SK-N-SH (cell line): Measurements from ENCODE around the gene BRICD5. TPM values are rescaled to one million over a fixed set of nuclear protein-coding genes. Genes with fewer than 3 reads are reported as not detected.

Experiments
- CTCF ChIA-PET: fragments of 300-600, 350-600 bp; formaldehyde crosslinking; extraction: SDS; loops from one replicate; lab custom pipeline; 2021; lab: Yijun Ruan, JAX
- POLR2A ChIA-PET: fragments of 350-600 bp; sonication (Branson Sonifier 250); formaldehyde crosslinking; extraction: SDS; loops from one replicate; lab custom pipeline; 2020; ENCODE audit warnings: antibody characterized with exemption, inconsistent platforms; lab: Yijun Ruan, JAX
- DNase-seq: peaks from one replicate; pipeline ENCODE4 v3.0.0; 2012
- H2AFZ ChIP-seq: fragments of 200-600 bp; sonication (generic); 2 replicates; pipeline ENCODE4 v1.8.1; 2016; ENCODE audit warnings: antibody characterized with exemption, mild to moderate bottlenecking, low read depth
- H3F3A ChIP-seq: fragments of 200-600 bp; sonication (generic); replicated peaks from 2 replicates; pipeline ENCODE3; 2016; ENCODE audit warnings: antibody characterized with exemption, mild to moderate bottlenecking; ENCODE audit not compliant: insufficient read depth
- H3K27ac ChIP-seq, 2 experiments: fragments of 200-500 bp in 1 of 2; fragments of 200-600 bp in 1 of 2; sonication (Bioruptor generic) in 1 of 2; sonication (generic), shearing (Covaris generic) in 1 of 2; 2 replicates each; pipeline versions ENCODE4 v1.5.1 to v1.6.1; 2014 to 2016; ENCODE audit warnings: low read depth in 2 of 2, inconsistent platforms in 1 of 2, low read length in 1 of 2, mild to moderate bottlenecking in 1 of 2, mixed read lengths in 1 of 2
- H3K27me3 ChIP-seq: fragments of 200-600 bp; sonication (generic), shearing (Covaris generic); 2 replicates; pipeline ENCODE4 v1.6.1; 2016; ENCODE audit warnings: mixed run types; ENCODE audit not compliant: insufficient read depth
- H3K36me3 ChIP-seq, 2 experiments: fragments of 200-500 bp in 1 of 2; fragments of 200-600 bp in 1 of 2; sonication (Bioruptor generic) in 1 of 2; sonication (generic) in 1 of 2; replicated peaks in 1 of 2; 2 replicates each; pipeline versions ENCODE3 to v1.5.1; 2014 to 2016; ENCODE audit warnings: low read length in 1 of 2, mild to moderate bottlenecking in 1 of 2; ENCODE audit not compliant: insufficient read depth in 2 of 2, control insufficient read depth in 1 of 2
- H3K4me1 ChIP-seq, 2 experiments: fragments of 200-500 bp in 1 of 2; fragments of 200-600 bp in 1 of 2; sonication (Bioruptor generic) in 1 of 2; sonication (generic), shearing (Covaris generic) in 1 of 2; 2 replicates each; pipeline versions ENCODE4 v1.5.1 to v1.6.1; 2014 to 2016; ENCODE audit warnings: low read depth in 1 of 2, low read length in 1 of 2, mixed run types in 1 of 2; ENCODE audit not compliant: insufficient read depth in 2 of 2, control insufficient read depth in 1 of 2
- H3K4me2 ChIP-seq: fragments of 200-600 bp; sonication (generic), shearing (Covaris generic); 2 replicates; pipeline ENCODE4 v1.6.1; 2017; ENCODE audit warnings: mixed run types
- H3K4me3 ChIP-seq, 2 experiments: fragments of 200-500 bp in 1 of 2; fragments of 200-600 bp in 1 of 2; sonication (Bioruptor generic) in 1 of 2; sonication (generic), shearing (Covaris generic) in 1 of 2; 2 replicates each; pipeline versions ENCODE4 v1.5.1 to v1.8.1; 2014 to 2016; ENCODE audit warnings: low read depth in 2 of 2, inconsistent platforms in 1 of 2, low read length in 1 of 2, mild to moderate bottlenecking in 1 of 2, mixed read lengths in 1 of 2, moderate library complexity in 1 of 2
- H3K79me2 ChIP-seq: fragments of 200-600 bp; sonication (generic); 2 replicates; pipeline ENCODE4 v1.8.1; 2017; ENCODE audit warnings: mild to moderate bottlenecking; ENCODE audit not compliant: insufficient read depth
- H3K9ac ChIP-seq: fragments of 200-600 bp; sonication (generic); 2 replicates; pipeline ENCODE4 v1.6.1; 2017; ENCODE audit warnings: mixed run types
- H3K9me2 ChIP-seq: fragments of 200-600 bp; sonication (generic); 2 replicates; pipeline ENCODE4 v1.6.1; 2017; ENCODE audit warnings: mixed run types
- H3K9me3 ChIP-seq: fragments of 200-600 bp; sonication (generic); 2 replicates; pipeline ENCODE4 v1.6.1; 2017; ENCODE audit warnings: mixed run types, mild to moderate bottlenecking, moderate library complexity
- H4K20me1 ChIP-seq: fragments of 200-600 bp; sonication (generic); 2 replicates; pipeline ENCODE4 v1.6.1; 2017; ENCODE audit warnings: mild to moderate bottlenecking, mixed run types; ENCODE audit not compliant: insufficient read depth
- CHD2 ChIP-seq: fragments of 150-350 bp; IDR thresholded peaks from 2 replicates; pipeline ENCODE4 v1.6.1; 2018; ENCODE audit warnings: low read length; ENCODE audit not compliant: partially characterized antibody
- EP300 ChIP-seq, 2 experiments: IDR thresholded peaks; 2 replicates each; pipeline versions ENCODE4 v1.4.0 to v1.6.1; 2012; ENCODE audit warnings: borderline replicate concordance in 1 of 2, low read depth in 1 of 2, low read length in 1 of 2
- FOSL2 ChIP-seq: IDR thresholded peaks from 2 replicates; pipeline ENCODE4 v1.4.0; 2012; ENCODE audit warnings: low read depth, mild to moderate bottlenecking, moderate library complexity, borderline replicate concordance
- FOXJ3 ChIP-seq: sonication (generic); formaldehyde crosslinking; IDR thresholded peaks from 2 replicates; pipeline ENCODE4 v1.5.1; 2020; ENCODE audit warnings: mild to moderate bottlenecking, missing genetic modification reagents
- FOXM1 ChIP-seq: IDR thresholded peaks from 2 replicates; pipeline ENCODE4 v1.4.0; 2012; ENCODE audit warnings: low read depth, mild to moderate bottlenecking
- GATA2 ChIP-seq: sonication (generic); formaldehyde crosslinking; IDR thresholded peaks from 2 replicates; pipeline ENCODE4 v1.5.0; 2020; ENCODE audit warnings: mild to moderate bottlenecking, missing genetic modification reagents
- JUND ChIP-seq: IDR thresholded peaks from 2 replicates; pipeline ENCODE4 v1.4.0; 2012
- MXI1 ChIP-seq: IDR thresholded peaks from 2 replicates; pipeline ENCODE4 v1.6.1; 2012; ENCODE audit warnings: mild to moderate bottlenecking, low read depth, low read length, improper control_type of control experiment
- NFIC ChIP-seq: IDR thresholded peaks from 2 replicates; pipeline ENCODE4 v1.4.0; 2012; ENCODE audit warnings: borderline replicate concordance
- NRF1 ChIP-seq: IDR thresholded peaks from 2 replicates; pipeline ENCODE4 v1.6.1; 2012; ENCODE audit warnings: low read depth, mild to moderate bottlenecking, low read length
- POLR2AphosphoS5 ChIP-seq: IDR thresholded peaks from 2 replicates; pipeline ENCODE4 v1.6.1; 2012; ENCODE audit warnings: low read depth, low read length
- RXRA ChIP-seq: IDR thresholded peaks from 2 replicates; pipeline ENCODE4 v1.4.0; 2012; ENCODE audit warnings: low read depth, mild to moderate bottlenecking, borderline replicate concordance
- SMC3 ChIP-seq: IDR thresholded peaks from 2 replicates; pipeline ENCODE4 v1.6.1; 2012; ENCODE audit warnings: low read depth, low read length, improper control_type of control experiment
- TAF1 ChIP-seq: IDR thresholded peaks from 2 replicates; pipeline ENCODE4 v1.6.1; 2012; ENCODE audit warnings: low read depth, mild to moderate bottlenecking, low read length, moderate library complexity, borderline replicate concordance
- TCF12 ChIP-seq: IDR thresholded peaks from 2 replicates; pipeline ENCODE4 v1.4.0; 2012
- YY1 ChIP-seq: IDR thresholded peaks from 2 replicates; pipeline ENCODE4 v1.4.0; 2012; ENCODE audit warnings: low read depth, mild to moderate bottlenecking
- WGBS: methylation state at CpG from one replicate; pipeline ENCODE4 v1.1.6; 2017; ENCODE audit warnings: low lambda C conversion rate; 5-methylcytosine and 5-hydroxymethylcytosine counted together
- polyA plus RNA-seq, 3 experiments: library from polyadenylated mRNA; depleted of rRNA; stranded (reverse); fragments of >200 nt; gene quantifications; 2 replicates each; pipeline ENCODE4 v1.2.3, GENCODE V29; 2012
- TF ChIP-seq, protein P1 (sequence below): IDR thresholded peaks from 2 replicates; pipeline ENCODE4; 2012
- TF ChIP-seq, protein P2 (sequence below): IDR thresholded peaks from 2 replicates; pipeline ENCODE4 v1.6.1; 2012; ENCODE audit warnings: mild to moderate bottlenecking, low read depth, low read length, moderate library complexity
- TF ChIP-seq, protein P3 (sequence below): fragments of 200-600 bp; sonication (generic); IDR thresholded peaks from 2 replicates; pipeline ENCODE4 v1.6.1; 2017; ENCODE audit warnings: antibody characterized with exemption, mild to moderate bottlenecking, moderate library complexity

BRICD5 gene
- polyA plus RNA-seq, 1 of the 3 experiments (the other 2 are of a cell fraction) = 2.3 TPM

DNA sequence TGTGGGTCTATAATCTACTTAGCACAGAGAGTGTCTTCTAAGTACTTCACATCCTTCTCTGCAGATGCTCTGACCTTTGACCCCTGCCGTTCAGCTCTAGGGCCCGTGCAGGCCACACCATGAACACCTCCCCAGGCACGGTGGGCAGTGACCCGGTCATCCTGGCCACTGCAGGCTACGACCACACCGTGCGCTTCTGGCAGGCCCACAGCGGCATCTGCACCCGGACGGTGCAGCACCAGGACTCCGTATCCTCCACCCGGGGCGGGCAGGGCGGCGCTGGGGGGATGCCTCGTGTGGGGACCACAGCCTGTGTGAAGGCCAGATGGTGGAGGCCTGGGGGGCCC lies 4.7 kb downstream of the BRICD5 start:
- ChIA-PET CTCF (interaction anchor here (0.9 to 4.9 kb wide), 4 partner anchors 11 to 1570 kb away, joined by 3 to 19 read pairs (median 4); partner anchors contain the start of genes ECI1 and METTL26), POLR2A (interaction anchor here (1.5 to 1.7 kb wide), 2 partner anchors 9 to 58 kb away, joined by 3 to 5 read pairs; partner anchors contain the start of gene RAB26)
- TF ChIP-seq EP300 (IDR thresholded peaks at IDR 0.05; ENCODE audit: borderline replicate concordance in 1 of 2, low read depth in 1 of 2, low read length in 1 of 2) (no peak), FOSL2 (no peak), JUND (no peak), FOXJ3 (CRISPR knock-in tag) (no peak), SMC3 (no peak), GATA2 (no peak), TCF12 (no peak), NFIC (no peak), FOXM1 (no peak)
- Histone ChIP-seq H3K4me1 (peaks cover 0 to 23% of the 10 kb centered on the region in 2 experiments; a peak in 2 of 4 replicates), H3K4me3 (peak overlapping the region; percentile 75 to 76), H3F3A (peaks cover 6% of the 10 kb centered on the region), H3K36me3 (peaks cover 0 to 28% of the 10 kb centered on the region in 2 experiments), H2AFZ (peak overlapping the region; percentile 98; the same call in 1 of the 2 replicates), H3K27ac (peak overlapping the region; percentile 84 to 97), H3K9me2 (no peaks in the 10 kb centered on the region), H3K79me2 (peaks cover 16% of the 10 kb centered on the region; the same call in 1 of the 2 replicates), H4K20me1 (no peaks in the 10 kb centered on the region), H3K9me3 (no peaks in the 10 kb centered on the region), H3K27me3 (no peaks in the 10 kb centered on the region), H3K4me2 (peak overlapping the region; percentile 85), H3K9ac (peak overlapping the region; percentile 94)
- DNase-seq = peak; percentile 75
- WGBS = 0% methylated on average over 7 of the region's 16 CpGs

DNA sequence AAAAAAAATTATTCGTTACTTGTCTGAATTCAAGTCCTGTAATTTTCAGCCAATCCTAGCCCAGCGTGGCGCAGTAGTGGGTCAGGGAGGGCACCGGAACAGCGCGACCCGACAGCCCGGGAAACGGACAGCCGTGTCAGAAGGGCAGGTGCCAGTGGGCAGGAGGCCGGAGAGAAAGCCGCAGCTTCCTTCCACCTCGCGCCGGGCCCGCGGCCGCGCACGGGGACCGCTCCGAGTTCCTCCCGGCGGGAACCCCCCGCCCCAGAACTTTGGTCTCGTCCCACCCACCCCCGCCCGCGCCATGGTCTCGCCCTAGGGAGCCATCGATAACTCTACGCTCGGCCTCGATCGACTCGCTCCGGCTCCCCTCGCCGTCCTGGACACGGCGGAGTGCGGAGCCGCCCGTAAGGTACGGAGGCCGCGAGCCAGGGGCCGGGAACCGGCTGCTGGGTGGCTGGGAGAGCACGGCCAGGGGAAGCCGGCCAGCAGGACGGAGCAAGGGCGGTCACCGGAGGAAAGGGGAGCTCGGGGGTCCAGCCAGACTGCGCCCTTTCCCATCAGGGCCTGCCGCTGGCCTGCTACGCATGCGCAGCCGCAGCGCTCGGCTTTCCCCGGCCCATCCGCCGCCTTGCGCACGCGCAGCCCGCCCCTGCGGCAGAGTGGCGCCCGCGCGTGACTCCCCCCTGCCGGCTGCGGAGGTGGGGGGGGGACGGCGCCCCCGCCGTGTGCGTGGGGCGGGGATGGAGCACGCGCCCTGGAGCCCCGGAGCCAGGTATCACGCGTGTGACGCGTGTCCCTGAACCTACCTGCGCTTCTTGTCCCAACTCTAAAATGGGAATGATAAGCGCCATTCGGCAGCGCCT lies 5.3 kb downstream of the BRICD5 start, which contains the start of gene MLST8:
MLST8 (plus strand) TSS at position 351 of the 863 bp plus-strand sequence. CDS start 632 bp downstream, outside the sequence.
- POLR2A ChIA-PET = interaction anchor here (1.1 to 1.7 kb wide), 3 partner anchors 9 to 57 kb away, joined by 3 to 8 read pairs (median 5); partner anchors contain the start of genes CASKIN1 and RAB26
- H3K27me3 ChIP-seq = no peaks in the 10 kb centered on the region
- H3K4me2 ChIP-seq = peak within 1 kb of the TSS; percentile 85
- peak within 1 kb of the TSS; percentile 94 for H3K9ac ChIP-seq
- CTCF ChIA-PET = interaction anchor here (0.6 to 4.9 kb wide), 8 partner anchors 11 to 1569 kb away, joined by 3 to 19 read pairs (median 3); partner anchors contain the start of genes ECI1 and METTL26
- 6% methylated on average over 14 of the region's 93 CpGs for WGBS
- H3F3A ChIP-seq = peaks cover 6% of the 10 kb centered on the region
- DNase-seq = peak; percentile 99
- H3K79me2 ChIP-seq = peaks cover 16% of the 10 kb centered on the region; the same call in 1 of the 2 replicates
- peak within 1 kb of the TSS; percentile 98 for H2AFZ ChIP-seq
- H4K20me1 ChIP-seq = no peaks in the 10 kb centered on the region
- peak; percentile 37 for TF ChIP-seq CHD2
- TF ChIP-seq RXRA = no peak
- TF ChIP-seq YY1 = peak; percentile 79
- TF ChIP-seq NRF1 = peak; percentile 100
- TF ChIP-seq, protein P1, sequence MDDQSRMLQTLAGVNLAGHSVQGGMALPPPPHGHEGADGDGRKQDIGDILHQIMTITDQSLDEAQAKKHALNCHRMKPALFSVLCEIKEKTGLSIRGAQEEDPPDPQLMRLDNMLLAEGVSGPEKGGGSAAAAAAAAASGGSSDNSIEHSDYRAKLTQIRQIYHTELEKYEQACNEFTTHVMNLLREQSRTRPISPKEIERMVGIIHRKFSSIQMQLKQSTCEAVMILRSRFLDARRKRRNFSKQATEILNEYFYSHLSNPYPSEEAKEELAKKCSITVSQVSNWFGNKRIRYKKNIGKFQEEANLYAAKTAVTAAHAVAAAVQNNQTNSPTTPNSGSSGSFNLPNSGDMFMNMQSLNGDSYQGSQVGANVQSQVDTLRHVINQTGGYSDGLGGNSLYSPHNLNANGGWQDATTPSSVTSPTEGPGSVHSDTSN = 0 out of 2 replicates have a peak, but pooled peaks have one; percentile 10
- TF ChIP-seq TAF1 = peak; percentile 90
- TF ChIP-seq, protein P2, sequence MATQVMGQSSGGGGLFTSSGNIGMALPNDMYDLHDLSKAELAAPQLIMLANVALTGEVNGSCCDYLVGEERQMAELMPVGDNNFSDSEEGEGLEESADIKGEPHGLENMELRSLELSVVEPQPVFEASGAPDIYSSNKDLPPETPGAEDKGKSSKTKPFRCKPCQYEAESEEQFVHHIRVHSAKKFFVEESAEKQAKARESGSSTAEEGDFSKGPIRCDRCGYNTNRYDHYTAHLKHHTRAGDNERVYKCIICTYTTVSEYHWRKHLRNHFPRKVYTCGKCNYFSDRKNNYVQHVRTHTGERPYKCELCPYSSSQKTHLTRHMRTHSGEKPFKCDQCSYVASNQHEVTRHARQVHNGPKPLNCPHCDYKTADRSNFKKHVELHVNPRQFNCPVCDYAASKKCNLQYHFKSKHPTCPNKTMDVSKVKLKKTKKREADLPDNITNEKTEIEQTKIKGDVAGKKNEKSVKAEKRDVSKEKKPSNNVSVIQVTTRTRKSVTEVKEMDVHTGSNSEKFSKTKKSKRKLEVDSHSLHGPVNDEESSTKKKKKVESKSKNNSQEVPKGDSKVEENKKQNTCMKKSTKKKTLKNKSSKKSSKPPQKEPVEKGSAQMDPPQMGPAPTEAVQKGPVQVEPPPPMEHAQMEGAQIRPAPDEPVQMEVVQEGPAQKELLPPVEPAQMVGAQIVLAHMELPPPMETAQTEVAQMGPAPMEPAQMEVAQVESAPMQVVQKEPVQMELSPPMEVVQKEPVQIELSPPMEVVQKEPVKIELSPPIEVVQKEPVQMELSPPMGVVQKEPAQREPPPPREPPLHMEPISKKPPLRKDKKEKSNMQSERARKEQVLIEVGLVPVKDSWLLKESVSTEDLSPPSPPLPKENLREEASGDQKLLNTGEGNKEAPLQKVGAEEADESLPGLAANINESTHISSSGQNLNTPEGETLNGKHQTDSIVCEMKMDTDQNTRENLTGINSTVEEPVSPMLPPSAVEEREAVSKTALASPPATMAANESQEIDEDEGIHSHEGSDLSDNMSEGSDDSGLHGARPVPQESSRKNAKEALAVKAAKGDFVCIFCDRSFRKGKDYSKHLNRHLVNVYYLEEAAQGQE = peak; percentile 0; the same call in 1 of the 2 replicates
- no peak for TF ChIP-seq FOXM1
- no peak for TF ChIP-seq EP300 (IDR thresholded peaks at IDR 0.05; ENCODE audit: borderline replicate concordance in 1 of 2, low read depth in 1 of 2, low read length in 1 of 2)
- peak; percentile 87 for TF ChIP-seq MXI1
- TF ChIP-seq, protein P3, sequence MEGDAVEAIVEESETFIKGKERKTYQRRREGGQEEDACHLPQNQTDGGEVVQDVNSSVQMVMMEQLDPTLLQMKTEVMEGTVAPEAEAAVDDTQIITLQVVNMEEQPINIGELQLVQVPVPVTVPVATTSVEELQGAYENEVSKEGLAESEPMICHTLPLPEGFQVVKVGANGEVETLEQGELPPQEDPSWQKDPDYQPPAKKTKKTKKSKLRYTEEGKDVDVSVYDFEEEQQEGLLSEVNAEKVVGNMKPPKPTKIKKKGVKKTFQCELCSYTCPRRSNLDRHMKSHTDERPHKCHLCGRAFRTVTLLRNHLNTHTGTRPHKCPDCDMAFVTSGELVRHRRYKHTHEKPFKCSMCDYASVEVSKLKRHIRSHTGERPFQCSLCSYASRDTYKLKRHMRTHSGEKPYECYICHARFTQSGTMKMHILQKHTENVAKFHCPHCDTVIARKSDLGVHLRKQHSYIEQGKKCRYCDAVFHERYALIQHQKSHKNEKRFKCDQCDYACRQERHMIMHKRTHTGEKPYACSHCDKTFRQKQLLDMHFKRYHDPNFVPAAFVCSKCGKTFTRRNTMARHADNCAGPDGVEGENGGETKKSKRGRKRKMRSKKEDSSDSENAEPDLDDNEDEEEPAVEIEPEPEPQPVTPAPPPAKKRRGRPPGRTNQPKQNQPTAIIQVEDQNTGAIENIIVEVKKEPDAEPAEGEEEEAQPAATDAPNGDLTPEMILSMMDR = peak; percentile 39
- no peak; the same call in 1 of the 2 replicates for TF ChIP-seq TCF12
- peak; percentile 89 for TF ChIP-seq POLR2AphosphoS5
- peak within 1 kb of the TSS; percentile 84 to 97 for H3K27ac ChIP-seq
- no peaks in the 10 kb centered on the region for H3K9me2 ChIP-seq
- peak within 1 kb of the TSS; percentile 75 to 76 for H3K4me3 ChIP-seq
- peaks cover 0 to 19% of the 10 kb centered on the region in 2 experiments; a peak in 2 of 4 replicates for H3K4me1 ChIP-seq
- no peaks in the 10 kb centered on the region for H3K9me3 ChIP-seq
- H3K36me3 ChIP-seq = peaks cover 0 to 28% of the 10 kb centered on the region in 2 experiments
